HG03039 (cell line): ENCODE data around the gene FSD2.
"Not testable (repeated sequence)": the region's sequence is repeated elsewhere in the genome, so short reads cannot be mapped to it uniquely, and the experiment has no call there.

Experiments used
- ATAC-seq: cut with Tn5 transposase; IDR thresholded peaks from one replicate; pipeline ENCODE4 v1.9.1; 2021; ENCODE audit warnings: mild to moderate bottlenecking, moderate library complexity; ENCODE audit not compliant: unreplicated experiment

Gene FSD2

DNA sequence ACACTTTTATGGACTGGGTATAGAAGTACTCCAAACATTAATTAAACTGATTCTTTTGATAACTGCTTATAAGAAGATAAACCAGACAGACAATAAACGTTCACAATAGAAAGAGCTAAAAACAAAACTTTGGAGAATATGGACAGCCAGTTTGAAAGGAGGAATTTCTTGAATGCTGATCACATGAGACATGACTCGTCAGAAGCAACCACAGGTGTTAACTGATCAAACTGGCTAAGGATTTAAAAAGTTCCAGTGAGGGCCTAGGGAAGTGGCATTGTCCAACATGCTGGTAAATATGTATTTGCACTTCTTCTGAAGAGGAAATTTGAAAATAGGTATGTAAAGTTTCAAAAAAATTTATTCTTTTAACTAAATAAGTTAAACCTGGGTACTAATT, 66.8 kb downstream of the FSD2 start:
- no peak for ATAC-seq

DNA sequence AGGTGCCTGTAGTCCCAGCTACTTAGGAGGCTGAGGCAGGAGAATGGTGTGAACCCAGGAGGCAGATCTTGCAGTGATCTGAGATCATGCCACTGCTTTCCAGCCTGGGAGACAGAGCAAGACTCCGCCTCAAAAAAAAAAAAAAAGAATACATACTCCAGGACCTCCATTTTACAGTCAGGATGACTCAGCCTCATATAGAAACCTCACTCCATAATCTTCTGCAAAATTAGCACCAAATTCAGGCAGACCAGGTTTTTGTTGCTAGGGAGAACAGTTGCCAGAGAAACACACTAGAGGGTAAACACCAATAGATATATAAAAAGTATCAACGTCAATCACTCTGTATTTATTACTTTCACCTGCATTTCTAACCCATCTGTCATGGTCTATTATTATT, 67.9 kb downstream of the FSD2 start:
- no peak for ATAC-seq

DNA sequence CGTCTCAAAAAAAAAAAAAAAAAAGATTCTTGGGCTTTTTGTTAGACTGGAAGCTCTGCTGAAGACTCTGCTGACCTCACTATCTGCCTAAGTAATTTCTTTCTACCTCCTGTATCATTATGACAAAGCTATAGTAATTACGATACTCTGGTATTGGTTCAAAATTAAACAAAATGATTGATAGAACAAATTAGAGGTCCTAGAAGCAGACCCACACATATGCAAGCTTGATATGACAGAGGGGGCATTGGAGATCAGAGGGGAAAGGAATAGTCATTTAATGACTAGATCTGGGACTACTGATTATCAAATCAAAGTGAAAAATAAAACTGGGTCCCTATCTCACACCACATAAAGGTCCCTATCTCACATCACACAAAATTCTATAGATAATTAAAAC, 74.3 kb downstream of the FSD2 start:
- ATAC-seq, result no peak

DNA sequence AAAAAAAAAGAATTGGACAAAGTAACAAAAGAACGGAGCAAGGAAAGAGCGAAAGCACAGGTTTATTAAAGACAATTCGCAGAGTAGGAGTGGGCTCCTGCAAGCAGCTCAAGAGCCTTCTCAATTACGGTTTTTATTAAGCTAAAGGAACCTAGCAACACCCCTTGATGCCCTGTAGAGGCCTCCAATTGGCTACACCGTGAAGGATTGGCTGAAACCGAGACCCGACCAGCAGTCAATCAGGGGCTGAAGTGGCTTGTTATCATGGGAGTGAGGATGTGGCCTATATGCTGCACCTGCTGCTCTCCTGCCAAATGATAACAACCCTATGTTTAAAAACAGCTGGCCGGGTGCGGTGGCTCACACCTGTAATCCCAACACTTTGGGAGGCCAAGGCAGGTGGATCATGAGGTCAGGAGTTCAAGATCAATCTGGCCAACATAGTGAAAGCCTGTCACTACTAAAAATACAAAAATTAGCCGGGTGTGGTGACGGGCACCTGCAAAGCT, 75.8 kb downstream of the FSD2 start:
- ATAC-seq, result no peak

DNA sequence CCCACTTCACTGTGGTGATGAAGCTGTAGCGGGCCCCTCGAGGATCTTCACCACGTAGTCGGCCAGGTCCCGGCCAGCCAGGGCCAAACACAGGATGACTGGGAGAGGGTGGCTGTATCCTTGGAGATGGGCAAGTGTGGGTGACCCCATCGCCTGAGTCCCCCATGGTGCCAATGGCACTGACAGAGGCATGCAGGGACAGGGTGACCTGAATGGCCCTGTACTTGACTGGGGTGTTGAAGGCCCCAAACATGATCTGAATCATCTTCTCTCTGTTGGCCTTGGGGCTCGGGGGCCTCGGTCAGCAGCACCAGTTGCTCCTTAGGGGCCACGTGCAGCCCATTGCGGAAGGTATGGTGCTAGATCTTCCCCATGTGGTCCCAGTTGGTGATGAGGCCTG, 79.1 kb downstream of the FSD2 start:
- no peak for ATAC-seq

DNA sequence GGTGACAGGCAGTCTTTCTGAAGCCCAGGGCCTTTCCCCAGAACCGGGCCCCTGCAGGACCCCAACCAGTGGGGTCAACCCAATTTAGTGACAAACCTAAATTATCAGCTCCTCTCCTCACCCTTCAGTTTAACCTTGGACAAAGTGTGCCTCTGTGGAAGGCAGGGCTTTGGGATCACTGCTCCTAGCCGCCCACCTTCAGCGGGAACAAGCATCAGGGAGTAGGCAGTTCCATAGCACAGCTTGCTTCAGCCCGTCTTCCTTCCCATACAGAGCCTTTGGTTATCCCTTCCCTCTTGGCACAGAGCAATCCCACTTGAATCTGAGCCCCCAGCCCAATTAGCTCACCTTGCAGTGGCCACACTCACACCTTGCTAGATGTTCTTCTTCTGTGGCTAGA, 90.9 kb downstream of the FSD2 start:
- ATAC-seq, result no peak

DNA sequence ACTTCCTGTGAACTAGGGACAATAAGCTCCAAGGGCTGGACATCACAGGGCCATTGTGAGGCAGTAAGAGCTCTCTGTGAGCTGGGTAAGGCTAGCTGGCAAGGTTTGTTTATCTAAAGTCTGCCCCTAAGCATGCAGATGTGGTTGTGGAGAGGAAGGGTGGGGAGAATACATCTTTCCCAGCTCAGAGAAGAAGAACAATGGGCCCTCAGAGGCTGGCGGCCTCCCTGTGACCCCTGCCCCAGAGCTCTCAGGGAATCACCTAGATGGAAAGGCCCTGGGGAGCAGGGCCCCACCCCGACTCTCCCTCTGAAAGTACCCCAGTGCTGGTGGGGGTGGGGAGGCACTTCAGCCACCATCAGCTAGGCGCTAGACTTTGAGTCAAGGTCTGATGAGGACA, 91.9 kb downstream of the FSD2 start:
- ATAC-seq, result no peak

DNA sequence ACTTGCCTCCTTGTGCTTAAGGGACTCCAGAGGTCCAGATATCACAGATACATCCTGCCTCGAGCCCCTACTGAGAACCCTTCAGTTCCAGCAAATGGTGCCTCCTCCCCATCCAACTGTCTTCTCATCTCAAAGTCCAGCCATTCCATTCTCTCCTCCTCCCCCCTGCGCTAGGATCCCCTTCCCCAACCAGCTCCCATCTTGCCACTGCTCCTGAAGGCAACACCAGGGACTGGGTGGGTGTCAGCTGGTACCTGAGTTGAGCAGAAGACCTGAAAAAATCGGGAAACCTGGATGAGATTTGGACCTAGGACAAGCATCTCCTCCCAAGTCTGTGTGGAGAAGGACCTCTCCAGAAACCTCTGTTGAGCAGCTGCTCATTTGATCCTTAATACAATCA, 93.8 kb downstream of the FSD2 start:
- ATAC-seq, result no peak

DNA sequence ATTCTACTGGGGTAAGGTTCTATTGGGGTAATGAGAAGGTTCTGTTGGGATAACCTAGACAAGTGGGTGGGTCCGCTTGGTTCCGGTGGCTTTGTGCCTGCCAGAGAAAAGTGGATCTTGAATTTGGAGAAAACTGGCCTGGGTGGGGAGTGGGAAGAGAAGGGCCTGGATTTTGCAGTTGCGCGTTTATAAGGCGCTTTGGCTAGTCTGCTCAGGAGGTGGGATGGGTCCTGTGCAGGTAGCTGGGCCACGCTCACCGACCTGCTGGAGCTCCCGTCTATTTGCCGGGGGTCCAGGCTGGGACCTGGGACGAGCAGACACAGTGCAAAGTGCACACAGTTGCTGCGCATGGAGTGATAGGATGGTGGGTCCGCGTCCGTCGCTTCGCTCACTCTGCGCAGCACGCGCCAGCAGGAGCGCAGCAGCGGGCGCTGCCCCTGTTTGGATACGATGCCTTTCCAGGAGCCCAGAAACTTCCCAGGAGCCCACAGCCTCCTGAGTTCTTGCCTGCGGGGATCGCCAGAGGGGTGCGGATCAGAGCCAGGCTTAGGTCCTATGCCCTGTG, 94.9 kb downstream of the FSD2 start:
- no peak for ATAC-seq

DNA sequence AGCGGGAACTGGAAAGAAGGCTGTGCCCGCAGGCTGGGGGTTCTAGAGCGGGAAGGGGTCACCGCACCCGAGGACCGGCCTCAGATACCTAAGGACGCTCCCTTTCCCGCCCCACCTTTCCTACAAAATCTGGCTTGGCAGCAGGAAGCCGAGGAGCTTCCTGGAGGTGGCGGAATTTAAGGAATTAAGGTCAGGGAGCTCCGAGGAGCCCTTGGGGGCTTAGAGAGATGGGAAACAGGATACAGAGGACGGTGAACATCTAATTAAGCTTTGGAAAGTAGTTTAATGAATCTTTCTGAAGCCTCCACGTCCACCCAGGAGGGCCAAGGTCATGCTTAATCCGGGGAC, 95.7 kb downstream of the FSD2 start:
- ATAC-seq, result no peak

DNA sequence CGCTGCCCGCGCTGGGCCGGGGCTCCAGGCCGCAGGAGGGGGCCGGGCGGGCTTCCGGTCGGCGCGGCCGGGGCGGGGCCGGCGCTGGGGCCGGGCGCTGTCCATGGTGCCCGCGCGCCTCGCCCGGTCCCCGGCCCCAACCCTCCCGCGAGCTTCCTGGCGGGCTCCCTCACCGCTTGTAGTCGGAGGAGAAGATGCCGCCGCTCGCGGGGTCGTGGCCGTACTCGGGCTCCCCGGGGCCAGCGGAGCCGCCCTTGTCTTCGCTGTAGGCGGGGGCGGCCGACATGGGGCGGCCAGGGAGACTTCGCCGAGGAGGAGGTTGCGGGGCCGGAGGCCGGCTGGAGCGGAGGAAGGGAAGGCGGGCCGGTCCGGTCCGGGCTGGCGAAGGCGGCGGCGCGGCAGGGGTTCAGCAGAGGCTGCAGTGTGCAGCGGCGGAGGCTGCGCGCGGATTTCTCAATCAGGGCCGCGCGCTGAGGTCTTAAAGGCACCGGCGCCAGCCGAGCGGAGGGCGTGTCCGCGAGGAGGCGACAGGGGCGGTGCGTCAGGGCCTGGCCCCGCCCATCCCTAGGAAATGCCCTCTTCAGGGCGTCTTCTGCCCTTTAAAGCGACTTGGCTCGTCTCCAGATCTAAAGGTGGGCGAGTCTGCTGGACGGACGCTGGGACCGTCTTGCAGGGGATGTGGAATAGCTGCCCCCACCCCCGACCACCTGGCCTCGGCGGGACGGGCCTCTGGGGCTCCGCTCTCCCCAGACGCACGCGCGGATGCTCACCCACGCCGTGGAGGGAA, 96.3 kb downstream of the FSD2 start, which contains the start of gene AP3B2:
AP3B2 (minus strand) TSS at position 455 of the 787 bp plus-strand sequence; CDS start at position 286, 169 bp downstream.
- ATAC-seq, result peak; percentile 78

DNA sequence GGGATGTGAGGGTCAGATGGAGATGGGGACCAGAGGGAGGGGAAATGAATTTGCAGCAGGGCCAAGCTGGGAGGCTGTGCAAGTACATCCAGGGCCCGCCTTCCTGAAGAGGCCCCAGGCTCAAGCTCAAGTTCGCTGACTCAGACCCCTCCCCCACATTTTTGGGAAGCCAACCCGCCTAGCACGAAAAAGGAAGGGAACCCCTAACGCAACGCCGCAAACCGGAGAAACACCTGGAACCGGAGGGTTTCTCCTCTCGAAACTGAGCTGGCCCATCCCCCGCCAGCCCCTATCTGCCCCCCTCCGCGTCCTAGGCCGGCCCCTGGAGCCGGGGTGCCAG, 96.8 kb downstream of the FSD2 start:
- ATAC-seq, result no peak

DNA sequence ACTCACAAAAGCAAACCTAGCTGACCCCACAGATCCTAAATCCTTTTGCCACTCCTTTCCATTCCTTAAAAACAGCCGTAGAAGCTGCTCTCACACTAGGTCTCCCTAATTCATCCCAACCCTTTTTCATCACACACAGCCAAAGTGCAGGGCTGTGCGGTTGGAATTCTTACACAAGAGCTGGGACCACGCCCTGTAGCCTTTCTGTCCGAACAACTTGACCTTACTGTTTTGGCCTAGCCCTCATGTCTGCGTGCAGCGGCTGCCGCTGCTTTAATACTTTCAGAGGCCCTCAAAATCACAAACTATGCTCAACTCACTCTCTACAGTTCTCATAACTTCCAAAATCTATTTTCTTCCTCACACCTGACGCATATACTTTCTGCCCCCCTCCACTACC, 100.0 kb downstream of the FSD2 start:
- not testable (repeated sequence) for ATAC-seq
